Vagina (tissue), 2 donors: ENCODE results near the gene MYO1D.

Experiments used
- CTCF ChIP-seq, 3 experiments: fragments of 450-650 bp in 2 of 3; fragments of 200-600 bp in 1 of 3; sonication (generic) in 1 of 3; IDR thresholded peaks; one replicate each; pipeline ENCODE4 v1.5.1; 2017 to 2019; ENCODE audit warnings: antibody characterized with exemption in 3 of 3, mild to moderate bottlenecking in 2 of 3, moderate library complexity in 2 of 3
- POLR2A ChIP-seq, 2 donors: fragments of 450-650 bp; IDR thresholded peaks; one replicate each; pipeline ENCODE4 v1.6.1; 2017; ENCODE audit warnings: antibody characterized with exemption in 2 of 2, mild to moderate bottlenecking in 2 of 2, moderate library complexity in 2 of 2
- POLR2AphosphoS5 ChIP-seq, 2 donors: sonication (generic); formaldehyde crosslinking; IDR thresholded peaks; one replicate each; pipeline ENCODE4 v1.9.0; 2017; ENCODE audit warnings: antibody characterized with exemption in 2 of 2, mild to moderate bottlenecking in 2 of 2, low read depth in 1 of 2; ENCODE audit not compliant: insufficient read depth in 1 of 2

GRCh38 chr17:32873114-32873513 lies 3.8 kb downstream of the MYO1D start:
- TF ChIP-seq CTCF (IDR thresholded peaks at IDR 0.05) (no peak), POLR2A (IDR thresholded peaks at IDR 0.05) (no peak), POLR2AphosphoS5 (IDR thresholded peaks at IDR 0.05; ENCODE audit: insufficient read depth in 1 of 2, low read depth in 1 of 2) (no peak)
